Fibroblast of mammary gland (primary cell): ENCODE data around the gene ZNF555.
"Not testable (repeated sequence)": the region's sequence is repeated elsewhere in the genome, so short reads cannot be mapped to it uniquely, and the experiment has no call there.

Experiments used
- DNase-seq: peaks from one replicate; pipeline ENCODE4 v3.0.0-alpha.2; 2010; ENCODE audit warnings: low read depth
- H3K4me3 ChIP-seq: 2 replicates; pipeline ENCODE4 v1.5.1; 2011; ENCODE audit warnings: low read depth, mild to moderate bottlenecking, low read length, moderate library complexity; ENCODE audit not compliant: control insufficient read depth
- TF ChIP-seq, protein P1 (sequence below): conservative IDR thresholded peaks from 2 replicates; pipeline ENCODE4 v1.5.1; 2011; ENCODE audit warnings: low read depth, low read length, inconsistent platforms; ENCODE audit not compliant: control insufficient read depth, insufficient read depth

ZNF555 gene

DNA sequence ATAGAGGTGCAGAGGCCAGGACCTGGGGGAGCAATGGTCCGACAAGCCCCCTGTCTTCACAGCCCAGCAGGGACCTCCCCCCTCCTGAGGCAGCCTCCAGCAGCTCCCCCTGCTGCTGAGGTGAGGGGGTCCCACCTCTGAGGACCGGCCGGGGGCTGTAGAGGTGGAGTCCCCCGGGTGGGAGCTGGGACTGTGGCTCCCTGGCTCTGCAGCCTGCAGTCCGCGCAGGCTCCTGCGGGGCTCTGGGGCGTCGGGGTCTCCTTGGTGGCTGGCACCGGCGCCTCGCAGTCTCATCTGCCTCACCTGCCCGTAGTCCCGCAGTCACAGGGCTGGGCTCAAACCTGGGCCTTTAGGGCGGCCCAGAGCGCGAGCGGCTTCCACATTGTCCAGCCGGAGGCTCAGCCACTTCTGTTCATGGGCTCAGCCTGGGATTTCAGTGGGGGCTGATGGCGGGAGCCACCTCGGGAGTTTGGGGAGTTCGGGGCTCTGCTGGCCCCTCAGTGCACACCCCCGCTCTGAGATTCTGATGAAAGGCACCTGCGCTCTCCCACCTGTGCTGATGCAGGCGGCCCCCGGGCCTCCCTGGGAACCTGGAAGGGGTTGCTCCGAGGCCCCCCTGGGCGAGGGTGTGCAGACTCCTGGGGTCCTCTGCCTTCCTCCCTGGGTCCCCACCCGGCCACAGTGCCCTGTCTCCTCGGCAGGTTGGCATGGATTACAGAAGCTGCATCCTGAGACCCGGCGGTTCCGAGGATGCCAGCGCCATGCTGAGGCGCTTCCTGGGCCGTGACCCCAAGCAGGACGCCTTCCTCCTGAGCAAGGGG is 28.7 kb upstream of the ZNF555 start:
- TF ChIP-seq, protein P1, sequence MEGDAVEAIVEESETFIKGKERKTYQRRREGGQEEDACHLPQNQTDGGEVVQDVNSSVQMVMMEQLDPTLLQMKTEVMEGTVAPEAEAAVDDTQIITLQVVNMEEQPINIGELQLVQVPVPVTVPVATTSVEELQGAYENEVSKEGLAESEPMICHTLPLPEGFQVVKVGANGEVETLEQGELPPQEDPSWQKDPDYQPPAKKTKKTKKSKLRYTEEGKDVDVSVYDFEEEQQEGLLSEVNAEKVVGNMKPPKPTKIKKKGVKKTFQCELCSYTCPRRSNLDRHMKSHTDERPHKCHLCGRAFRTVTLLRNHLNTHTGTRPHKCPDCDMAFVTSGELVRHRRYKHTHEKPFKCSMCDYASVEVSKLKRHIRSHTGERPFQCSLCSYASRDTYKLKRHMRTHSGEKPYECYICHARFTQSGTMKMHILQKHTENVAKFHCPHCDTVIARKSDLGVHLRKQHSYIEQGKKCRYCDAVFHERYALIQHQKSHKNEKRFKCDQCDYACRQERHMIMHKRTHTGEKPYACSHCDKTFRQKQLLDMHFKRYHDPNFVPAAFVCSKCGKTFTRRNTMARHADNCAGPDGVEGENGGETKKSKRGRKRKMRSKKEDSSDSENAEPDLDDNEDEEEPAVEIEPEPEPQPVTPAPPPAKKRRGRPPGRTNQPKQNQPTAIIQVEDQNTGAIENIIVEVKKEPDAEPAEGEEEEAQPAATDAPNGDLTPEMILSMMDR, result no peak
- no peak for DNase-seq
- H3K4me3 ChIP-seq, result no peak overlapping the region

DNA sequence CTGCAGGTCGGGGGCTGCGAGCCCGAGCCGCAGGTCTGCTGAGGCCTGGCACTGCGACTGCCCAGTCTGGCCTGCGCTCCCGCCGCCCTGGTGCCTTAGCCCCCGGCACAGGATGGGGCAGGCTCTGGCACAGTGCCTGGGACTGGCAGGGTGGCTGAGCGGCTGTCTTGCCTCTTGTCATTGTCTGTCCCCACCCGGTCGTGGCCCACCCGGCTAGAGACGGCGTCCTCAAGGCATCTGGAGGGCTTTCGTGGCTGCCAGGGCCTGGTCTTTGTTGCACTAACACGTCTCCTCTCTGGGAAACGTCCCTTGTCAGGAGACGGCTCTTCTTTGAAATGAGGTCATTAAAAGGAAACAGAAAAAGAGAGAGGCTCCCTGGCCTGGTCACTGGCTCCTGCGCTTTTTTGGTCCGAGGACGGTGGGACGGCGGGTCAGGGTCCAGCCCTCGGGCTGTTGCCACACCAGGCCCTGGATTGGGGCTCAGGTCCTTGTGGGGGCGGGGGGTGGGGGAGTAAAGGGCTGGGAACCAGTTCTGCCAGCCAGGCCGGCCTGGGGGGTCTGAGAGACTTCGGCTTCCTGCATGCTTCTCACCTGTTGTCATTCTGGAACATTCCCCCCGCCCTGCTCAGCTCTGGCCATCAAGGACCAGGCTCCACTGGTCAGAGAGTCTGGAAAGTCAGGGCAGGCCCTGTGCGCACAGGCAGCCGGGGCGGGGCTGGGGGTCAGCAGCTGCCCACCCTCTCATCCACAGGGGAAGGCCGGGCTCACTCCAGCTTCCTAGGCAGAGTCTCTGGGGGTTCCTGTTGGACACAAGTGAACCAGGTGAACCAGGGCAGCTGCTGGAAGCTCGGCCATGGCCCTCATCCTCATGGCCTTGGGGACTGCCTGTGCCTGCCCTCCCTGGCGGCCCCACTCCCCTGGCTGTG is 27.8 kb upstream of the ZNF555 start:
- H3K4me3 ChIP-seq, result no peak overlapping the region
- DNase-seq, result no peak
- TF ChIP-seq, protein P1, result no peak

DNA sequence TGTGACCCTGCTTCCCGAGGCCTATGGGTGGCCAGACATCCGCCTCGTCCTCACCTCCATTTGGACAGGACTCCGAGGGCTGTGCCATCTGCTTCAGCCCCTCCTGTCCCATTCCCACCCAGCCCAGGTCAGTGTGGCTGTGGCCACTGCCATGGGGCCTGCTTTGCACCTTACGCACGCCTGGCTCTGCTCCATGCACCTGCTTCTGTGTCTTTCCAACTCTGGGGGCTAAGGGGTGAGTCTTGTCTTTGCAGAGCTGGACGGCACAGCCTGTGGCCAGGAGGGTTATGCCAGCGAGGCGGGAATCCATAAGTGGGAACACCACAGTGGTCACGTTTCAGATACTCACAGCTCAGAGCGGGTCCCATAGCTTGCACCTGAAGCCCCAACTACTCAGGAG is 26.8 kb upstream of the ZNF555 start:
- DNase-seq, result no peak
- no peak overlapping the region for H3K4me3 ChIP-seq
- TF ChIP-seq, protein P1, result no peak

DNA sequence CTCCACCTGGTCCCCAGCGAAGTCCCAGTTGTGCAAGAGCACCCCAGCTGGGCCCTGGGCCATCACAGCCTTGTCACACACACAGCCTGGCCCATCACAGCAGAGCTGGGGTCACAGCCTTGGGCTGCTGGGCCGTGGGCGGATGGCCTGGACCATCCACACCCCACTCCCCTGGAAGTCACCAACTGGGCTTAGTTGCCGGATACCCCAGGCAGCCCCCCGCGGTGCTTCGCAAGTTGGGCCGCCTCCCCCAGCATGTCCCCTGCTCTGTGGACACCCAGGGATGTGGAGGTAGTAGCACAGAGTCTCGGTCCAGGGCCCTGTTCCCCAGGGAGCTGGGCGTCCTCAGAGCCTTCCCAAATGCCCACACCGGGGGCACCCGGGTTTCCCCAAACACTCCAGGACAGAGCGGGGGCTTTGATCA is 26.1 kb upstream of the ZNF555 start:
- no peak for DNase-seq
- no peak overlapping the region for H3K4me3 ChIP-seq
- TF ChIP-seq, protein P1, result no peak

DNA sequence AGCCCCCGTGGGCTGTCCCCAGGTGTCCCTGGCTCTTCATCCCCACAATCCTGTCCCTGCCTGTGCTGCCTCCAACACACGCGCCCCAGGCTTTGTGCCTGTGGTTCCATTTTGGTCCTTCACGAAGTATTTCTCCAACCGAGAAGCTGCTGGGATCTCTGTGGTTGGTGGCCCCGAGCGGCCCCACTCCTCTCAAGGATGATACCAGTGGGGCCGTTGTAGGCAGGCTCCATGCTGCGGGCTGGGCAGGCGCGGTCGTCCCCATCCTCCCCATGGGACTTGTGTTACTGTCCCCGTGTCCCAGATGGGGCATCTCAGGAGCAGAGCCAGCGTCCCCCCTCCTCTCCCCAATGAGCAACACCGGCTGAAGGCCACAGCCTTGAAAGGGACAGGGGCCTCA is 25.4 kb upstream of the ZNF555 start:
- TF ChIP-seq, protein P1, result no peak
- no peak for DNase-seq
- H3K4me3 ChIP-seq, result no peak overlapping the region

DNA sequence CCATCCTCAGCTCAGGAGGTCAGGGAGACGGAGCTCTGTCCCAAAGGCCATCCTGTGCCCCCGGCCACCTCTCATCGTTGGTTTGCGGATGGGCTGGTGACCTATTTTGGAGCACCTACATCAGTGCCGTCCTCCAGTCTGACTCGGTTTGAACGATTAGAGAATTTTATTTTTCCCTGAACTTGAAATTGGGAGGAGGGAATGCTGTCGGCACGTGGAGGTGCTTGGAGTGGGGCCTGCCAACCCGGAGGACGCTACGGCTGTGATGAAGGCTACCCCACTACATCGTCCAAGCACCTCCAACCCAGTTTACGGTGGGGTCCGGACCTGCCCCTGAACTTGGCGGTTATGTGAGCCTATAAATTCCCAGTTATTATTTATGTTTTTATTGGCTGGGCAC is 24.6 kb upstream of the ZNF555 start:
- DNase-seq, result no peak
- TF ChIP-seq, protein P1, result no peak

DNA sequence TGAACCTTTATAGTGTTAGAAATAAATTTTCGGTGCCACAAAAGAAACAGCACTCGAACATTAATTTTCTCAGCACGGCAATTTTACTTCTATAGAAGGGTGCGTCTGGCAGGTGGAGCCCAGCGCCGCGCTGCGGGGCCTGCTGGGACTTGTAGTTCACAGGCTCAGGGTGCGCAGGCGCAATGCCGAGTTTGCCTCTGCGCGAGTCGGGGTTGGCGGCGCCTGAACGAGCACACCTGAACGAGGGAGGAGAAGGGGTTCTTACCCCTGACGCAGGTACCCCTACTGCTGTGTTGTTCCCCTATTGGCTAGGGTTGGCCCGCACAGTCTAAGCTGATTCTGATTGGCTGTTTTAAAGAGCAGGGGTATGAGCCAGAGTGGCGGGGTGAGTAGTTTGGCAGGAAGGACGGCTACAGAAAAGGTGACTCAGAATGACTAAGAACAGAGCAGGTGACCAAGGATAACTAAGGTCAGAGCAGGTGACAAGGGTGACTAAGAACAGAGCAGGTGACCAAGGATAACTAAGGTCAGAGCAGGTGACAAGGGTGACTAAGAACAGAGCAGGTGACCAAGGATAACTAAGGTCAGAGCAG is 23.9 kb upstream of the ZNF555 start:
- peak; percentile 40 for DNase-seq
- H3K4me3 ChIP-seq, result not testable (repeated sequence)

More for the DNA sequence above, 24.6 kb upstream of the ZNF555 start:
- H3K4me3 ChIP-seq, result no peak overlapping the region
